SK-N-SH treated with all-trans-retinoic acid at 6 μM for 48 hours (cell line): ENCODE results near the gene CCT3.

ENCODE experiments used
- CSDC2 ChIP-seq: fragments of 250-450 bp; sonication (Bioruptor Pico); IDR thresholded peaks from 2 replicates; pipeline ENCODE4 v1.5.0; 2020; ENCODE audit warnings: mild to moderate bottlenecking, moderate library complexity
- GLIS3 ChIP-seq: fragments of 250-450 bp; sonication (Bioruptor Pico); IDR thresholded peaks from 2 replicates; pipeline ENCODE4 v1.5.0; 2020; ENCODE audit warnings: mild to moderate bottlenecking, moderate library complexity
- RARB ChIP-seq: fragments of 250-450 bp; sonication (Bioruptor Pico); IDR thresholded peaks from 2 replicates; pipeline ENCODE4 v1.8.0; 2021; ENCODE audit warnings: mild to moderate bottlenecking, moderate library complexity
- TOX ChIP-seq: fragments of 250-450 bp; sonication (Bioruptor Pico); IDR thresholded peaks from 2 replicates; pipeline ENCODE4 v1.8.0; 2021; ENCODE audit warnings: mild to moderate bottlenecking, moderate library complexity, borderline replicate concordance
- ZFP3 ChIP-seq: fragments of 250-450 bp; sonication (Bioruptor Pico); IDR thresholded peaks from 2 replicates; pipeline ENCODE4 v1.5.0; 2020; ENCODE audit warnings: mild to moderate bottlenecking, moderate library complexity
- TF ChIP-seq, protein P1 (sequence below): fragments of 250-450 bp; sonication (Bioruptor Pico); IDR thresholded peaks from 2 replicates; pipeline ENCODE4 v1.5.1; 2020; ENCODE audit warnings: low read depth, mild to moderate bottlenecking, moderate library complexity
- TF ChIP-seq, protein P2 (sequence below): fragments of 250-450 bp; sonication (Bioruptor Pico); IDR thresholded peaks from 2 replicates; pipeline ENCODE4 v1.8.0; 2020; ENCODE audit warnings: mild to moderate bottlenecking, moderate library complexity, borderline replicate concordance

DNA sequence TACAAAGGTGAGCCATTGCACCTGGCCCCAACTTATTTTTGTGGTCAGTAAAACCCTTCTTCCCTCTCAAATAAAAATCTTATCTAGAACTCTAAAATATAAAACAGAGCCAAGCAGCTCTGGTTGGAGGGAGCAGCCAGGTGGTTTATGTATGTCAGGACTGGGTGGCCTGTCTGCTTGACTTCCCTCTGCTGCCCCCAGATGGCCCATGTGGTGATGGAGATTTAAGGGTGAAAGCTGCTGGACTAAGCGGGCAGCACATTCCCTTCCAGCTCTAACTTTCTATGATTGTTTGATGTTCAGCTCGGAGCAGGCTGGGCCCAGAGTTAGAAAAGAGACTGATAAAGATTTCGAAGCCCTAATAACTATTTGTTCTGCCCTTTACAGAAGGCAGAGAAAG is 78.3 kb downstream of the CCT3 start:
- TF ChIP-seq, protein P1, sequence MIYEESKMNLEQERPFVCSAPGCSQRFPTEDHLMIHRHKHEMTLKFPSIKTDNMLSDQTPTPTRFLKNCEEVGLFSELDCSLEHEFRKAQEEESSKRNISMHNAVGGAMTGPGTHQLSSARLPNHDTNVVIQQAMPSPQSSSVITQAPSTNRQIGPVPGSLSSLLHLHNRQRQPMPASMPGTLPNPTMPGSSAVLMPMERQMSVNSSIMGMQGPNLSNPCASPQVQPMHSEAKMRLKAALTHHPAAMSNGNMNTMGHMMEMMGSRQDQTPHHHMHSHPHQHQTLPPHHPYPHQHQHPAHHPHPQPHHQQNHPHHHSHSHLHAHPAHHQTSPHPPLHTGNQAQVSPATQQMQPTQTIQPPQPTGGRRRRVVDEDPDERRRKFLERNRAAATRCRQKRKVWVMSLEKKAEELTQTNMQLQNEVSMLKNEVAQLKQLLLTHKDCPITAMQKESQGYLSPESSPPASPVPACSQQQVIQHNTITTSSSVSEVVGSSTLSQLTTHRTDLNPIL: no peak
- no peak for TF ChIP-seq RARB (CRISPR knock-in tag)
- no peak for TF ChIP-seq GLIS3 (CRISPR knock-in tag)
- TF ChIP-seq, protein P2, sequence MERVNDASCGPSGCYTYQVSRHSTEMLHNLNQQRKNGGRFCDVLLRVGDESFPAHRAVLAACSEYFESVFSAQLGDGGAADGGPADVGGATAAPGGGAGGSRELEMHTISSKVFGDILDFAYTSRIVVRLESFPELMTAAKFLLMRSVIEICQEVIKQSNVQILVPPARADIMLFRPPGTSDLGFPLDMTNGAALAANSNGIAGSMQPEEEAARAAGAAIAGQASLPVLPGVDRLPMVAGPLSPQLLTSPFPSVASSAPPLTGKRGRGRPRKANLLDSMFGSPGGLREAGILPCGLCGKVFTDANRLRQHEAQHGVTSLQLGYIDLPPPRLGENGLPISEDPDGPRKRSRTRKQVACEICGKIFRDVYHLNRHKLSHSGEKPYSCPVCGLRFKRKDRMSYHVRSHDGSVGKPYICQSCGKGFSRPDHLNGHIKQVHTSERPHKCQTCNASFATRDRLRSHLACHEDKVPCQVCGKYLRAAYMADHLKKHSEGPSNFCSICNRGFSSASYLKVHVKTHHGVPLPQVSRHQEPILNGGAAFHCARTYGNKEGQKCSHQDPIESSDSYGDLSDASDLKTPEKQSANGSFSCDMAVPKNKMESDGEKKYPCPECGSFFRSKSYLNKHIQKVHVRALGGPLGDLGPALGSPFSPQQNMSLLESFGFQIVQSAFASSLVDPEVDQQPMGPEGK: no peak
- TF ChIP-seq CSDC2 (CRISPR knock-in tag): no peak
- TF ChIP-seq ZFP3 (CRISPR knock-in tag): no peak
- TF ChIP-seq TOX (CRISPR knock-in tag): no peak
